A673 (cell line): Measurements from ENCODE around the gene ERMAP. TPM values are rescaled to one million over a fixed set of nuclear protein-coding genes. Genes with fewer than 3 reads are reported as not detected.

Experiments
- BruUV-seq: library from RNA; stranded (reverse); fragments of 400-500 nt; replicated peaks from 2 replicates; lab custom pipeline; 2021; lab: Mats Ljungman, UMichigan
- CTCF ChIA-PET: fragments of 300-600 bp; sonication (Branson Sonifier 250); formaldehyde crosslinking; loops from one replicate; lab custom pipeline; 2022; ENCODE audit warnings: antibody characterized with exemption; lab: Charles Lee
- POLR2A ChIA-PET: fragments of 300-600 bp; sonication (Branson Sonifier 250); formaldehyde crosslinking; loops from one replicate; lab custom pipeline; 2022; ENCODE audit warnings: antibody characterized with exemption; ENCODE audit not compliant: low non-redundant PET; lab: Charles Lee
- DNase-seq: peaks from one replicate; pipeline ENCODE4 v3.0.0-alpha.2; 2015; ENCODE audit warnings: low spot score
- H3K27ac ChIP-seq: fragments of 200-600 bp; sonication (generic); 2 replicates; pipeline ENCODE4 v1.5.1; 2016; ENCODE audit warnings: mixed run types, low read depth, mild to moderate bottlenecking, mixed read lengths, antibody characterized with exemption, low read length; ENCODE audit not compliant: poor library complexity, severe bottlenecking
- H3K27me3 ChIP-seq: fragments of 200-600 bp; sonication (generic); replicated peaks from 2 replicates; pipeline ENCODE4 v1.6.1; 2017; ENCODE audit warnings: mixed run types, low read depth, mild to moderate bottlenecking, mixed read lengths, antibody characterized with exemption, low read length; ENCODE audit not compliant: insufficient read depth, poor library complexity
- H3K36me3 ChIP-seq: fragments of 200-600 bp; sonication (generic); 2 replicates; pipeline ENCODE4 v1.6.1; 2016; ENCODE audit warnings: mixed run types, mild to moderate bottlenecking, mixed read lengths, antibody characterized with exemption, low read length; ENCODE audit not compliant: insufficient read depth, poor library complexity, severe bottlenecking
- H3K4me1 ChIP-seq: fragments of 200-600 bp; sonication (generic); 2 replicates; pipeline ENCODE4 v1.6.1; 2017; ENCODE audit warnings: mixed run types, mild to moderate bottlenecking, mixed read lengths, antibody characterized with exemption, low read length; ENCODE audit not compliant: insufficient read depth, poor library complexity, severe bottlenecking
- H3K4me3 ChIP-seq: fragments of 200-600 bp; sonication (generic); 2 replicates; pipeline ENCODE4 v1.5.1; 2016; ENCODE audit warnings: low read depth, mixed run types, mild to moderate bottlenecking, mixed read lengths, low read length; ENCODE audit not compliant: poor library complexity, severe bottlenecking
- H3K9me3 ChIP-seq: fragments of 200-600 bp; sonication (generic); 2 replicates; pipeline ENCODE4 v1.6.1; 2016; ENCODE audit warnings: mixed run types, low read depth, mild to moderate bottlenecking, mixed read lengths, antibody characterized with exemption, low read length; ENCODE audit not compliant: poor library complexity, severe bottlenecking
- CTCF ChIP-seq: fragments of 300-800, 200-600 bp; sonication (generic); conservative IDR thresholded peaks from 2 replicates; pipeline ENCODE4 v1.5.1; 2017; ENCODE audit warnings: low read depth, mild to moderate bottlenecking, antibody characterized with exemption, low read length, moderate library complexity, mixed read lengths
- EZH2 ChIP-seq: fragments of 200-600 bp; sonication (generic); IDR thresholded peaks from 2 replicates; pipeline ENCODE4 v1.6.1; 2017; ENCODE audit warnings: borderline replicate concordance, low read depth, mild to moderate bottlenecking, mixed read lengths, antibody characterized with exemption, low read length; ENCODE audit not compliant: poor library complexity, severe bottlenecking
- intact Hi-C: fragments of 100-400 bp; cut with micrococcal nuclease; formaldehyde crosslinking; loops from one replicate; pipeline ENCODE4 v1.10.0; 2022; ENCODE audit not compliant: unreplicated experiment
- total RNA-seq: library from RNA; stranded (reverse); gene quantifications from 2 replicates; pipeline ENCODE4 v1.2.3, GENCODE V29; 2021

ERMAP gene
- total RNA-seq, 1 experiment from 2014 or later: 3.0 TPM

GRCh38 chr1:42780176-42780575 is 36.7 kb upstream of the ERMAP start:
- DNase-seq: no peak
- POLR2A ChIA-PET: no interaction called here
- intact Hi-C loops: no loop called here
- no peak for TF ChIP-seq CTCF
- no peak for TF ChIP-seq EZH2
- peaks cover 48% of the 10 kb centered on the region for H3K36me3 ChIP-seq
- CTCF ChIA-PET: interaction anchor here (0.8 to 1.1 kb wide), 2 partner anchors 13 to 14 kb away, joined by 3 read pairs; no protein-coding TSS in a partner anchor
- no peaks in the 10 kb centered on the region for H3K4me1 ChIP-seq
- BruUV-seq: no TSS peak
- H3K27ac ChIP-seq: no peak overlapping the region
- H3K27me3 ChIP-seq: no peaks in the 10 kb centered on the region
- H3K9me3 ChIP-seq: no peaks in the 10 kb centered on the region
- no peak overlapping the region for H3K4me3 ChIP-seq

- TF ChIP-seq CTCF (no peak), EZH2 (no peak)
- BruUV-seq: no TSS peak
- Histone ChIP-seq H3K4me1 (no peaks in the 10 kb centered on the region), H3K4me3 (no peak overlapping the region), H3K27ac (no peak overlapping the region), H3K9me3 (no peaks in the 10 kb centered on the region), H3K27me3 (no peaks in the 10 kb centered on the region), H3K36me3 (peaks cover 22% of the 10 kb centered on the region)
- intact Hi-C loops: no loop called here
- DNase-seq: no peak
- CTCF ChIA-PET: no interaction called here
- POLR2A ChIA-PET: no interaction called here
These were observed 33.8 kb upstream of the ERMAP start for GRCh38 chr1:42783092-42783491.

GRCh38 chr1:42784547-42784945 is 32.4 kb upstream of the ERMAP start:
- Histone ChIP-seq H3K27ac (no peak overlapping the region), H3K4me3 (no peak overlapping the region), H3K36me3 (peaks cover 16% of the 10 kb centered on the region), H3K4me1 (no peaks in the 10 kb centered on the region), H3K9me3 (no peaks in the 10 kb centered on the region), H3K27me3 (no peaks in the 10 kb centered on the region)
- ChIA-PET POLR2A (interaction anchor here (0.6 kb wide), 1 partner anchor 67 kb away, joined by 3 read pairs; no protein-coding TSS in a partner anchor), CTCF (interaction anchor here (0.6 kb wide), 1 partner anchor 19 kb away, joined by 8 read pairs; no protein-coding TSS in a partner anchor)
- TF ChIP-seq EZH2 (no peak), CTCF (no peak)
- no peak for DNase-seq
- BruUV-seq: no TSS peak
- intact Hi-C loops: no loop called here
